Measurements from ENCODE around the gene SLC7A14. TPM values are rescaled to one million over a fixed set of nuclear protein-coding genes. Genes with fewer than 3 reads are reported as not detected.

The SLC7A14 gene
- total RNA-seq, result 4.5 TPM

GRCh38 chr3:170585937-170586310 lies at the start of gene SLC7A14:
Gene SLC7A14 (minus strand): TSS chr3:170586075. CDS start chr3:170526936, 59,139 bp downstream.

DNA sequence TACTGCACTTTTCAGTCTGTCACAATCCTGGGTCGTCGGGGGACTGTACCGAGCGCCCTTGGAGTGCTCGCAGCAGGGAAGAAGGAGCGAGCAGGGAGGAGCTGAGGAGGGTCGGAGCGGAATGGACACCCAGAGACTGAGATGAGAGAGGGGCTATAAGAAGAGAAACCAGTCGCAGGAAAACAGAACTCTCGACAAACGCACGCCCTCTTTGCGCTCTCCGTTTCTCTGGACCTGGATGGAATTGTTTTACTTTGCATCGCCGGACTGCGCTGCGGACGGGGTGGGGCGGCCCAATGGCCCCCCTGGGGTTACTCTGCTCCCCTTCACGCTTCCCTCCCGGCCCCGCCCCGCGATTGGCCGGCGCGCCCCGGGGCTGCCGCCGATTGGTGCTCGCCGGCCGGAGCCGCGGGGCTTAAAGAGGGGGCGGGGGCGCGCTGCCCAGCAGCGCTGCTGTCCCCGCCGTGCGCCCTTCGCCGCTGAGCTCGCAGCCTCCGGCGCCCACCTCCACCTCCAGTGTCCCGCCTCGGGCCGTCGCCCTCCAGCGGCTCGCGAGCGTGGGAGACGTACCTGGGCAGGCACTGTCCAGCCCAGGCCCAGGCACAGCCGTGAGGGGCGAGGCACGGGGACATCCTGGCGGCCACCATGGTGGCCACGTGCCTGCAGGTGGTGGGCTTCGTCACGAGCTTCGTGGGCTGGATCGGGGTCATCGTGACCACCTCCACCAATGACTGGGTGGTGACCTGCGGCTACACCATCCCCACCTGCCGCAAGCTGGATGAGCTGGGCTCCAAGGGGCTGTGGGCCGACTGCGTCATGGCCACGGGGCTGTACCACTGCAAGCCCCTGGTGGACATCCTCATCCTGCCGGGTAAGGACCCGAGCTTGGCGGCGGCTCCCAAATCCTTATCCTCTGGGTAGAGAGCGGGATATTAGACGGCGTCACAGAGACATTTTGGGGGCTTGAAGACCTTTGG lies 167.2 kb downstream of the SLC7A14 start, which contains the start of gene CLDN11:
CLDN11 (plus strand) TSS at position 447 of the 977 bp plus-strand sequence; CDS start at position 646, 199 bp downstream.

Other genes with a start within 250 kb of the SLC7A14 start
- 141 TPM for gene SKIL, start 228.4 kb downstream of the SLC7A14 start, total RNA-seq
- 16.8 TPM for gene CLDN11, start 167.2 kb downstream of the SLC7A14 start, total RNA-seq

Data from camera-type eye (tissue), 1 donor.